GM18867 (cell line): ENCODE data around the gene COX5A.
"Not testable (repeated sequence)": the region's sequence is repeated elsewhere in the genome, so short reads cannot be mapped to it uniquely, and the experiment has no call there.

ENCODE experiments used
- ATAC-seq: cut with Tn5 transposase; IDR thresholded peaks from one replicate; pipeline ENCODE4 v1.9.1; 2021; ENCODE audit warnings: mild to moderate bottlenecking, moderate library complexity; ENCODE audit not compliant: unreplicated experiment

The COX5A gene

GRCh38 chr15:74955796-74956647 is 18.1 kb upstream of the COX5A start:
- ATAC-seq: peak; percentile 55

GRCh38 chr15:74955017-74955416 is 17.1 kb upstream of the COX5A start:
- ATAC-seq: no peak

- ATAC-seq: no peak
These were observed 16.6 kb upstream of the COX5A start for GRCh38 chr15:74954515-74954914.

GRCh38 chr15:74951006-74951405 is 13.1 kb upstream of the COX5A start:
- no peak for ATAC-seq

- no peak for ATAC-seq
These were observed 12.4 kb upstream of the COX5A start for GRCh38 chr15:74950078-74950908.

- no peak for ATAC-seq
These were observed 642 bp downstream of the COX5A start for GRCh38 chr15:74937272-74937589.

GRCh38 chr15:74935193-74935592 is 2.7 kb downstream of the COX5A start:
- ATAC-seq: not testable (repeated sequence)

GRCh38 chr15:74933573-74933972 is 4.3 kb downstream of the COX5A start:
- ATAC-seq: no peak

GRCh38 chr15:74928771-74929198 is 9.1 kb downstream of the COX5A start:
- ATAC-seq: no peak

- ATAC-seq: no peak
These were observed 13.3 kb downstream of the COX5A start for GRCh38 chr15:74924525-74924924.

- no peak for ATAC-seq
These were observed 17.4 kb downstream of the COX5A start for GRCh38 chr15:74920456-74920855.

GRCh38 chr15:74917676-74918075 is 20.2 kb downstream of the COX5A start:
- no peak for ATAC-seq

GRCh38 chr15:74913799-74914198 is 24.1 kb downstream of the COX5A start:
- not testable (repeated sequence) for ATAC-seq

GRCh38 chr15:74913041-74913440 is 24.8 kb downstream of the COX5A start:
- ATAC-seq: no peak

- ATAC-seq: no peak
These were observed 29.2 kb downstream of the COX5A start for GRCh38 chr15:74908635-74909034.

- no peak for ATAC-seq
These were observed 30.6 kb downstream of the COX5A start for GRCh38 chr15:74907163-74907870.

GRCh38 chr15:74906450-74907162 is 31.3 kb downstream of the COX5A start, which contains the start of gene FAM219B:
Gene FAM219B (minus strand): TSS chr15:74906851. CDS start chr15:74906800, 51 bp downstream.
- ATAC-seq: peak; percentile 81

- peak; percentile 13 for ATAC-seq
These were observed 31.8 kb downstream of the COX5A start for GRCh38 chr15:74906067-74906449.

- ATAC-seq: no peak
These were observed 33.6 kb downstream of the COX5A start for GRCh38 chr15:74904190-74904805.

- no peak for ATAC-seq
These were observed 34.2 kb downstream of the COX5A start for GRCh38 chr15:74903676-74904075.
